NCI-H69 (cell line): ENCODE data around the gene ARMC9.
A peak's percentile ranks its signal among the peaks of the same experiment; 100 is the strongest.

Experiments
- DNase-seq: peaks from one replicate; lab custom pipeline; 2025; lab: John Stamatoyannopoulos, UW

Gene ARMC9

GRCh38 chr2:231383416-231384108 lies 185.1 kb downstream of the ARMC9 start:
- no peak for DNase-seq

- no peak for DNase-seq
These were observed 185.6 kb downstream of the ARMC9 start for GRCh38 chr2:231384109-231384435.

- DNase-seq: no peak
These were observed 186.5 kb downstream of the ARMC9 start for GRCh38 chr2:231384970-231385369.

GRCh38 chr2:231385429-231385828 lies 187.0 kb downstream of the ARMC9 start:
- DNase-seq: no peak

GRCh38 chr2:231386446-231386845 lies 188.0 kb downstream of the ARMC9 start:
- DNase-seq: no peak

- DNase-seq: peak; percentile 89
These were observed 189.7 kb downstream of the ARMC9 start for GRCh38 chr2:231387904-231388724.

GRCh38 chr2:231388725-231389346 lies 190.4 kb downstream of the ARMC9 start:
- DNase-seq: no peak

- DNase-seq: no peak
These were observed 192.2 kb downstream of the ARMC9 start for GRCh38 chr2:231390667-231391066.

GRCh38 chr2:231391981-231392380 lies 193.6 kb downstream of the ARMC9 start:
- DNase-seq: no peak

GRCh38 chr2:231392431-231393148 lies 194.2 kb downstream of the ARMC9 start:
- DNase-seq: no peak

- DNase-seq: no peak
These were observed 195.0 kb downstream of the ARMC9 start for GRCh38 chr2:231393149-231394131.

GRCh38 chr2:231394211-231395141 lies 196.0 kb downstream of the ARMC9 start:
- no peak for DNase-seq

GRCh38 chr2:231395188-231396057 lies 197.0 kb downstream of the ARMC9 start, which contains the start of gene B3GNT7:
B3GNT7 (plus strand) TSS chr2:231395710; CDS start chr2:231395804, 94 bp downstream.
- peak; percentile 17 for DNase-seq

GRCh38 chr2:231396058-231396821 lies 197.8 kb downstream of the ARMC9 start:
- no peak for DNase-seq

- DNase-seq: no peak
These were observed 198.8 kb downstream of the ARMC9 start for GRCh38 chr2:231397011-231397927.

- DNase-seq: no peak
These were observed 199.5 kb downstream of the ARMC9 start for GRCh38 chr2:231397928-231398294.

- no peak for DNase-seq
These were observed 200.2 kb downstream of the ARMC9 start for GRCh38 chr2:231398585-231398984.
